Measurements from ENCODE around the gene HSPB1.

HSPB1 gene

DNA sequence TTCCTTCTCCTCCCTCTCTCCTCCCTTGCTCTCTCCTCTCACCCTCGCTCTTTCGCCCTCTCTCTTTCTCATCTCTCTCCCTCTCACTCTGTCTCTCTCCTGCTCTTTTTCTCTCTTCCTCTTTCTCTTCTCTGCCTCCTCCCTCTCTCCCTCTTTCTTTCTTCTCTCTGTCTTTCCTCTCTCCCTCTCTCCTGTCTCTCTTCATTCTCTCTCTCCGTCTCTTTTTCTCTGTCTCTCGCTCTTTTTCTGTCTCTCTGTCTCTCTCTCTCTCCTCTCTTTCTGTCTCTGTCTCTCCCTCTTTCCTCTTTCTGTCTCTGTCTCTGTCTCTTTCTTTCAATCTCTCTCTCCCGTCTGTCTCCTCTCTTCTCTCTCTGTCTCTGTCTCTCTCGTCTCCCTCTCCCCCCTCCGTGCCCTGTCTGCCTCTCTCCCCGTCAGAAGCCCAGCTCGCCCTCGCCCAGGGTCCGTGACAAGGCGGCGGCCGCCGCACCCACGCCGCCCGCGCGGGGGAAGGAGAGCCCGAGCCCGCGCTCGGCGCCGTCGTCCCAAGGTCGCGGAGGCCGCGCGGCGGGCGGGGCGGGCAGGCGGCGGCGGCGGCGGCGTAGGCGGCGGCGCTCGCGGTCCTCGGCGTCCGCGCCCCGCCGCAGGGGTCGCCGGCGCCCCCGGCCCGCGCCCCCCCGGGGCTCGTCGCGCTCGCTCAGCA is 21.3 kb upstream of the HSPB1 start:
- peak overlapping the region; percentile 19 for H3K4me3 ChIP-seq (ENCODE audit: control insufficient read depth, low read depth, low read length)
- no peak for DNase-seq (ENCODE audit: low read depth)
- TF ChIP-seq, protein P1, sequence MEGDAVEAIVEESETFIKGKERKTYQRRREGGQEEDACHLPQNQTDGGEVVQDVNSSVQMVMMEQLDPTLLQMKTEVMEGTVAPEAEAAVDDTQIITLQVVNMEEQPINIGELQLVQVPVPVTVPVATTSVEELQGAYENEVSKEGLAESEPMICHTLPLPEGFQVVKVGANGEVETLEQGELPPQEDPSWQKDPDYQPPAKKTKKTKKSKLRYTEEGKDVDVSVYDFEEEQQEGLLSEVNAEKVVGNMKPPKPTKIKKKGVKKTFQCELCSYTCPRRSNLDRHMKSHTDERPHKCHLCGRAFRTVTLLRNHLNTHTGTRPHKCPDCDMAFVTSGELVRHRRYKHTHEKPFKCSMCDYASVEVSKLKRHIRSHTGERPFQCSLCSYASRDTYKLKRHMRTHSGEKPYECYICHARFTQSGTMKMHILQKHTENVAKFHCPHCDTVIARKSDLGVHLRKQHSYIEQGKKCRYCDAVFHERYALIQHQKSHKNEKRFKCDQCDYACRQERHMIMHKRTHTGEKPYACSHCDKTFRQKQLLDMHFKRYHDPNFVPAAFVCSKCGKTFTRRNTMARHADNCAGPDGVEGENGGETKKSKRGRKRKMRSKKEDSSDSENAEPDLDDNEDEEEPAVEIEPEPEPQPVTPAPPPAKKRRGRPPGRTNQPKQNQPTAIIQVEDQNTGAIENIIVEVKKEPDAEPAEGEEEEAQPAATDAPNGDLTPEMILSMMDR (IDR thresholded peaks at IDR 0.05; ENCODE audit: control insufficient read depth, insufficient read depth, low read depth, low read length, missing control alignments) = no peak

DNA sequence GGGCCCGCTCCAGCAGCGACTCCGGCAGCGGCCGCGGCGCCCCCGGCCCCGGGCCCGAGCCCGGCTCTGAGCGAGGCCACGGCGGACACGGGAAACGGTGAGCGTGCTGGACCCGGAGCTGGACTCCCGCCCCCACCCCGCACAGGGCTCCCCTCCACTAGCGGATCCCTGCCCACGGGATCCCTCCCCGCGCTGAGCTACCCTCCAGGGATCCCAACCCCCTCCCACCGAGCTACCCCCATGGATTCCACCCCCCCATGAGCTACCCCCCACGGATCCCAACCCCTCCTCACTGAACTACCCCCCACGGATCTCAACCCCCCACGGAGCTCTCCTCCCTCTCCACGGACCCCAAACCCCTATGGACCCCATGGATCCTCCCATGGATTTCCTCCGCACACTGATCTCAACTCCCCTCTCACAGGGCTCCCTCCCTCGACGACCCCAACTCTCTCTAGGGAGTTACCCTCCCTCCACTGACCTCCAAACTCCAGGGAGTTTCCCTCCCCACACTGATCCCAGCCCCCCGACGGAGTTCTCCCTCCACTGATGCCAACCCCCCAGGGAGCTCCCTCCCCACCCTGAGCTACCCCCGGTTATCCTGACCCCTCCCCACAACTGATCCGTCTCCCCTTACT is 20.6 kb upstream of the HSPB1 start:
- TF ChIP-seq, protein P1 (IDR thresholded peaks at IDR 0.05; ENCODE audit: control insufficient read depth, insufficient read depth, low read depth, low read length, missing control alignments) = no peak
- DNase-seq (ENCODE audit: low read depth) = no peak
- peak overlapping the region; percentile 34 for H3K4me3 ChIP-seq (ENCODE audit: control insufficient read depth, low read depth, low read length)

GRCh38 chr7:76282344-76283253 is 19.9 kb upstream of the HSPB1 start:
- peak overlapping the region; percentile 34 for H3K4me3 ChIP-seq (ENCODE audit: control insufficient read depth, low read depth, low read length)
- DNase-seq (ENCODE audit: low read depth) = no peak
- TF ChIP-seq, protein P1 (IDR thresholded peaks at IDR 0.05; ENCODE audit: control insufficient read depth, insufficient read depth, low read depth, low read length, missing control alignments) = no peak

- H3K4me3 ChIP-seq (ENCODE audit: control insufficient read depth, low read depth, low read length) = peak overlapping the region; percentile 34
- TF ChIP-seq, protein P1 (IDR thresholded peaks at IDR 0.05; ENCODE audit: control insufficient read depth, insufficient read depth, low read depth, low read length, missing control alignments) = no peak
- no peak for DNase-seq (ENCODE audit: low read depth)
Observed at GRCh38 chr7:76283254-76284159, 19.0 kb upstream of the HSPB1 start.

DNA sequence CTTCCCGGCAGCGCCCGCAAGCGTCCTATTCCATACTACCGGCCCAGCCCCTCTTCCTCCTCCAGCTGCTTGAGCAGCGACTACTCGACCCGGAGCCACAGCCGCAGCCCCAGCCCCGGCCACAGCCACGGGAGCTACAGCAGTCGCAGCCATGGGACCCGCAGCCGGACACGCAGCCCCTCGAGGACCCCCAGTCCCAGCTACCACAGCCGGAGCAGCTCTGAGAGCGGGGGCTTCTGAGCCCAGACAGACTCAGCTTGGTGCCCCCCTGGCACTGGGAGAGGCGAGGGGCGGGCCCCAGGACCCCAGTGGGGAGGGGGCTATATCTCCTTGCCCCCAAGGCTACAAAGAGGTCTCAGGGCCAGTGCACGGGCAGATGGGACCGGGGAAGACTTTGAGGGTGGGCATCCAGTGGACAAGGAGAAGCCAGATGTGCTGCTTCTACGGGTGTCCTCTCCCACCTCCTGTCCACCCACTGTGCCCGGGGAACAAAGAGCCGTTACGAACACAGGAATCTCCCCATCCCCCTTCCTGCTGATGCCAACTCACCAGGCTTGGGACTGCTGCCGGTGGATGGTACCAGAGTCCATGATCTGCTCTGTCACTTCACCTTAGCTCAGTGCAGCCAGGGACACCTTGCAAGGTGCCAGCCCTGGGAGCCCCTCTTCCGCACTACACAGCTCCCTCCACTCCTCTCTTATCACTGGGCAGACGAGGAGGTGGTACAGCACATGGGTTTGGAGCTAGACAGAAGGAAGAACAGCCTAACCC is 16.7 kb upstream of the HSPB1 start:
- no peak overlapping the region for H3K4me3 ChIP-seq (ENCODE audit: control insufficient read depth, low read depth, low read length)
- TF ChIP-seq, protein P1 (IDR thresholded peaks at IDR 0.05; ENCODE audit: control insufficient read depth, insufficient read depth, low read depth, low read length, missing control alignments) = no peak
- DNase-seq (ENCODE audit: low read depth) = no peak

Data from AG09309 (cell line).